ENCODE data around the gene CHRM1.
"Not testable (repeated sequence)": the region's sequence is repeated elsewhere in the genome, so short reads cannot be mapped to it uniquely, and the experiment has no call there.

CHRM1 gene

DNA sequence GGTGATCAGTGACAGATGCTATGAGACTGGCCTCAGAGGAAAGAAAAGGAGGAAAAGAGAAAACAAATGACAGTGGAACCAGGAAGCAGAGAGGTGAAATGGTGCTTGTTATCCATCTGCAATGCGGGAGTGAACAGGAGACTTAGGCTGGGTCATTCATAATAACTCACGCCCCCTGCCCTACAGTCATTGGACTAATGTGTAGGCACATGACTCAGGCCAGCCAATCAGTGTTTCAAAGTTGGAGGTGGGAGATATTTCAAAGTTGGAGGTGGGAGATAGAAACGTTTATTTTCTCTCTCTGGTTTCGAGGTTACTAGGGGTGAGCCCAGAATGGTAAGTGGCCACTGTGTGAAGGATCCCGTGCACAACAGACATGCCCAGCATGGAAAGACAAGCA, 33.3 kb upstream of the CHRM1 start:
- no peak for TF ChIP-seq ZFX (IDR thresholded peaks at IDR 0.05; ENCODE audit: borderline replicate concordance)
- TF ChIP-seq, protein P1, sequence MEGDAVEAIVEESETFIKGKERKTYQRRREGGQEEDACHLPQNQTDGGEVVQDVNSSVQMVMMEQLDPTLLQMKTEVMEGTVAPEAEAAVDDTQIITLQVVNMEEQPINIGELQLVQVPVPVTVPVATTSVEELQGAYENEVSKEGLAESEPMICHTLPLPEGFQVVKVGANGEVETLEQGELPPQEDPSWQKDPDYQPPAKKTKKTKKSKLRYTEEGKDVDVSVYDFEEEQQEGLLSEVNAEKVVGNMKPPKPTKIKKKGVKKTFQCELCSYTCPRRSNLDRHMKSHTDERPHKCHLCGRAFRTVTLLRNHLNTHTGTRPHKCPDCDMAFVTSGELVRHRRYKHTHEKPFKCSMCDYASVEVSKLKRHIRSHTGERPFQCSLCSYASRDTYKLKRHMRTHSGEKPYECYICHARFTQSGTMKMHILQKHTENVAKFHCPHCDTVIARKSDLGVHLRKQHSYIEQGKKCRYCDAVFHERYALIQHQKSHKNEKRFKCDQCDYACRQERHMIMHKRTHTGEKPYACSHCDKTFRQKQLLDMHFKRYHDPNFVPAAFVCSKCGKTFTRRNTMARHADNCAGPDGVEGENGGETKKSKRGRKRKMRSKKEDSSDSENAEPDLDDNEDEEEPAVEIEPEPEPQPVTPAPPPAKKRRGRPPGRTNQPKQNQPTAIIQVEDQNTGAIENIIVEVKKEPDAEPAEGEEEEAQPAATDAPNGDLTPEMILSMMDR (IDR thresholded peaks at IDR 0.05) = no peak
- H3K27ac ChIP-seq = no peak overlapping the region

DNA sequence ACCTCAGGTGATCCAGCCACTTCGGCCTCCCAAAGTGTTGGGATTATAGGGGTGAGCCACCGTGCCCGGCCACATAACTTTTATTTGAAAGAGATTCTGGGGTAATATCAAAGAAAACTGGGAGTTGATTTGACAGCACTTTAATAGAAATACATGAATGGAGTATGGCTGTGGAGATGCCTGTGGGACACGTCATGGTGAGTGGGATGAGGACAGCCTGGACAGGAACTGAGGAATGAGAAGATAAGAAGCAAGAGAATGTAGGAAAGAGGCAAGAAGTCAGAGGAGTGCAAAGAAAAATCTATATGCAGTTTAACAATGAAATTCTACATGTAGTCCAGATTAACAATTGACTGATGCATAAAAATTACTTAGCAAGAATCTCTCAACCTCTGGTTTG, 32.6 kb upstream of the CHRM1 start:
- no peak overlapping the region for H3K27ac ChIP-seq
- TF ChIP-seq, protein P1 (IDR thresholded peaks at IDR 0.05) = no peak
- no peak for TF ChIP-seq ZFX (IDR thresholded peaks at IDR 0.05; ENCODE audit: borderline replicate concordance)

DNA sequence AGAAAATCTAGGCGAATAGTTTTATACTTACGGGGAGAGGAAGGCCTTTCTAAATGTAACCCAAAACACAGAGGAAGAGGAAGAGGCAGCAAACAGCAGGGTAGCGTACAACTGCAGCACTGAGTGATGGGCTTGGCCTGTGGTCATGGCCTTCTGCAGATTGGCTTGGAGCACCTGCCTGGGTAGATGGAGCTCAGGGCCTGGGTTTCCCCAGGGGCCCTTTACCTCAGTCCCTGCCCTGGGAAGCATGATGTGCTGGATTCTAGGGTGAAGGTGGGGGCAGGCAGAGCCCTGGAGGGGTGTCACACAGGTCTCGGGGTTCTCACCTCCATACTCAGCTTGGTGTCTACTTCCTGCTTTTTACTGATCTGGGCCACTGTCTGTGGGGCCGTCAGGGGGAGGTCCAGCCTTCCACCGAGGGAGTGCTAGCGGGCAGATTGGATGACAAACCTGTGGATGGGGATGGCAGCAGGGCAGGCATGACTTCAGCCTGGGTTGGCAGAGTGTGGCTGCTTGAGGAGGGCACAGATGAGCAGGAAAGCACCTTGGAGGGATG, 27.7 kb upstream of the CHRM1 start:
- TF ChIP-seq, protein P1 (IDR thresholded peaks at IDR 0.05) = no peak
- TF ChIP-seq ZFX (IDR thresholded peaks at IDR 0.05; ENCODE audit: borderline replicate concordance) = no peak
- H3K27ac ChIP-seq = no peak overlapping the region

DNA sequence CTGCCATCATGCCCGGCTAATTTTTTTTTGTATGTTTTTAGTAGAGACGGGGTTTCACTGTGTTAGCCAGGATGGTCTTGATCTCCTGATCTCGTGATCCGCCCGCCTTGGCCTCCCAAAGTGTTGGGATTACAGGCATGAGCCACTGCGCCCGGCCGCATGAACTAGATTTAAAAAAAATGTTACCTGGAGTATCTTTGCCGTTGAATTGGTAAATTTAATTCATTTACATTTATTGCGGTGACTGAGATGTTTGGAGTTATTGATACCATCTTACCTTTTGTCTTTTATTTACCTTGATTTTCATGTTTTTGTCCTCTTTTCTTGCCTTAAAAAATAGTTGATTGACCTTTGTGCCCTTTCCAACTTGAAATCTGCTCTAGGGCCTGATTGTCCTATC, 24.4 kb upstream of the CHRM1 start:
- H3K27ac ChIP-seq = not testable (repeated sequence)

DNA sequence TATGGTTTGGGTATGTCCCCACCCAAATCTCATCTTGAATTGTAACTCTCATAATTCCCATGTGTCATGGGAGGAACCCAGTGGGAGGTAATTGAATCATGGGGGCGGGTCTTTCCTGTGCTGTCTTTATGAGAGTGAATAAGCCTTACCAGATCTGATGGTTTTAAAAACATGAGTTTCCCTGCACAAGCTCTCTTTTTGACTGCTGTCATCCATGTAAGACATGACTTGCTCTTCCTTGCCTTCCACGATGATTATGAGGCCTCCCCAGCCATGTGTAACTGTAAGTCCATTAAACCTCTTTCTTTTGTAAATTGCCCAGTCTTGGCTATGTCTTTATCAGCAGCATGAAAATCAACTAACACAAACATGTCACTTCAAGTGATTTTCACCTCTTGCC, 16.4 kb upstream of the CHRM1 start:
- not testable (repeated sequence) for H3K27ac ChIP-seq

DNA sequence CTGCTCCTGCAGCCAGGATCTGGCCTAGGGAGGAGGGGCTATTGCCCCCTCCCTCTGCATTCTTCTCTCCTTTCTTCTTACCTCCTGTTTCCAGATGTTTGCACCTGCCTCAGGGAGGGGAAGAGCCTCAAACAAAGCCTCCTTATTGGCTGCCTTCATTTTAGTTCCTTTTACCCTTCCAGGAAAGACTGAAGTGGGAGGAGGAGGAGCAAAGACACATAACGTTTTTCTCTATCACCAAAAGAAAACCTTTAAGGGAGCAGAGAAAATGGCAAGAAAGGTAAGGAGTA, 13.3 kb upstream of the CHRM1 start:
- TF ChIP-seq ZFX (IDR thresholded peaks at IDR 0.05; ENCODE audit: borderline replicate concordance) = no peak
- TF ChIP-seq, protein P1 (IDR thresholded peaks at IDR 0.05) = no peak
- H3K27ac ChIP-seq = no peak overlapping the region

DNA sequence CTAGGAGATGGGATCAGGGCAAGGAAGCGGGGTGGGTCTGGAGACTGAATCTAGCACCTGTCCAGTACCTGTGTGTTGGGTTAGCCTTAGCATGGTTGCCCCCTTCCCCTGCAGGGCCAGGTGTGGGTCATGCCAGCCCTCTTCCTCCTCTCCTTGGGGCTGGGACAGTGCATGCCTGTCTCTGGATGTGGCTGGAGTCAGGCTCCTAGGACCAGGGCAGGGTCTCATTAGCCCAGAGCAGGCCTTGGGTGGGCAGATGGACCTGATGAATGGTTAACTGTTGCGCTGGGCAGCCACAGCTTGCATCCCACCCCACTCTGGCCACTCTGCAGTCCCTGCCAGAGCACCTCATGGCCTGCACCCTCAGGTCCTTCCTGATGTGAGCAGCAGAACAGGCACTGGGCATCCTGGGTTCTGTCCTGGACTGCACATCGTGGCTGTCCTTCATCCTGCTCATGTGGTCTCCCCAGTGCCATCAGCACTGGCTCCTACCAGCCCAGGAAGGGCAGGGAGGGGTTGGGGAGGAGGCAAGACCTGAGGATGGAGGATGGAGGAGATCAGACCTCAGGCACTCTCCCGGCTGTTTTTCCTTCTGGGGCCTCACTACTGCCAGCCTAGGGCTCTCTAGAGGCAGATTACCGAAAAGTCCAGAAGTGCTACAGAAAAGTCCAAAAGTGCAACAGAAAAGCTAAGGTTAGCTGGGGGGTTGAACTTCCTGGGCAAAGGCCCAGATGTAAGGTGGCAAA, 12.8 kb upstream of the CHRM1 start:
- TF ChIP-seq, protein P1 (IDR thresholded peaks at IDR 0.05) = no peak
- no peak for TF ChIP-seq ZFX (IDR thresholded peaks at IDR 0.05; ENCODE audit: borderline replicate concordance)

DNA sequence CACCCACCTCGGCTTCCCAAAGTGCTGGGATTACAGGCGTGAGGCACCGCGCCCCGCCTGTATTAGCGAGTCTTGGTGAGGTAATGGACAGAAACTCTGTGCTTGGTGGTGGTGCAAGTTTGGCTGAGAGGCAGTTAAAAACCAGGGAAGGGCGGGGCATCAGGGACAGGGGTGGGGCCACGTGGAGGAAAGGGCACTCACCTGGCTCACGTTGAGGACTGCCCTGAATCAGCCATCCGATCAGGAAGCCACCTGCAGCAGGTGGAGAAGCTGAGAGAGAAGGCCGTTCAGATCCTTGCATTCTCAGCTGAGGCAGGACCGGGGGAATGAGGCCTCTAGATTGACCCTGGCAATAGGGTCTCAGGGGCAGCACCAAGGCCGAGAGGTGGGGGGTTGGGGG, 12.1 kb upstream of the CHRM1 start:
- no peak for TF ChIP-seq ZFX (IDR thresholded peaks at IDR 0.05; ENCODE audit: borderline replicate concordance)
- TF ChIP-seq, protein P1 (IDR thresholded peaks at IDR 0.05) = no peak
- H3K27ac ChIP-seq = no peak overlapping the region

More for the DNA sequence above, 12.8 kb upstream of the CHRM1 start:
- H3K27ac ChIP-seq = no peak overlapping the region

Data from 22Rv1 (cell line).